PC-3 (cell line): Measurements from ENCODE around the gene SPHK2. TPM values are rescaled to one million over a fixed set of nuclear protein-coding genes. Genes with fewer than 3 reads are reported as not detected.

Experiments
- ATAC-seq: fragments of 200-7000 bp; cut with Tn5 transposase; 2 replicates; pipeline ENCODE4 v1.9.1; 2020; ENCODE audit warnings: mild to moderate bottlenecking, moderate library complexity
- BruUV-seq: library from RNA; stranded (reverse); fragments of 400-500 nt; replicated peaks from 2 replicates; lab custom pipeline; 2021; lab: Mats Ljungman, UMichigan
- CTCF ChIA-PET: fragments of 300-600 bp; sonication (Branson Sonifier 250); formaldehyde crosslinking; loops from one replicate; lab custom pipeline; 2022; ENCODE audit warnings: antibody characterized with exemption; lab: Charles Lee
- POLR2A ChIA-PET: fragments of 300-600 bp; sonication (Branson Sonifier 250); formaldehyde crosslinking; loops from one replicate; lab custom pipeline; 2022; ENCODE audit warnings: antibody characterized with exemption; ENCODE audit not compliant: unreplicated experiment; lab: Charles Lee
- DNase-seq: peaks from one replicate; pipeline ENCODE4 v3.0.0-alpha.2; 2015
- H2AFZ ChIP-seq: fragments of 300-600 bp; sonication (generic); 2 replicates; pipeline ENCODE4 v1.6.0; 2016; ENCODE audit warnings: antibody characterized with exemption, low read length
- H3F3A ChIP-seq: fragments of 300-600 bp; sonication (generic); one replicate; pipeline ENCODE4 v1.6.0; 2017; ENCODE audit warnings: antibody characterized with exemption, low read length, control low read depth, mild to moderate bottlenecking; ENCODE audit not compliant: unreplicated experiment
- H3K27ac ChIP-seq: fragments of 300-600 bp; sonication (generic); 2 replicates; pipeline ENCODE4 v1.5.1; 2016; ENCODE audit warnings: mild to moderate bottlenecking, low read length
- H3K27me3 ChIP-seq: fragments of 300-600 bp; sonication (generic); 2 replicates; pipeline ENCODE4 v1.6.1; 2016; ENCODE audit warnings: low read length, mixed read lengths
- H3K36me3 ChIP-seq: fragments of 300-600 bp; sonication (generic); 2 replicates; pipeline ENCODE4 v1.6.1; 2016; ENCODE audit warnings: low read depth, mixed run types, low read length, mixed read lengths
- H3K4me1 ChIP-seq: fragments of 300-600 bp; sonication (generic); 2 replicates; pipeline ENCODE4 v1.5.1; 2016; ENCODE audit warnings: low read length; ENCODE audit not compliant: insufficient read depth
- H3K4me2 ChIP-seq: fragments of 300-600 bp; sonication (generic); 2 replicates; pipeline ENCODE4 v1.6.0; 2016; ENCODE audit warnings: low read length
- H3K4me3 ChIP-seq: fragments of 300-600 bp; sonication (generic); 2 replicates; pipeline ENCODE4 v1.5.1; 2016; ENCODE audit warnings: mild to moderate bottlenecking, low read length, mixed read lengths
- H3K79me2 ChIP-seq: fragments of 300-600 bp; sonication (generic); 2 replicates; pipeline ENCODE4 v1.6.1; 2017; ENCODE audit warnings: low read length, mixed read lengths
- H3K9ac ChIP-seq: fragments of 300-600 bp; sonication (generic); 2 replicates; pipeline ENCODE4 v1.6.0; 2016; ENCODE audit warnings: mild to moderate bottlenecking, low read length
- H3K9me2 ChIP-seq: fragments of 300-600 bp; sonication (generic); replicated peaks from 2 replicates; pipeline ENCODE4 v1.6.1; 2016; ENCODE audit warnings: mixed run types, low read length, mixed read lengths
- H3K9me3 ChIP-seq: fragments of 300-600 bp; sonication (generic); 2 replicates; pipeline ENCODE4 v1.6.1; 2016; ENCODE audit warnings: low read length, mixed read lengths
- H4K20me1 ChIP-seq: fragments of 300-600 bp; sonication (generic); 2 replicates; pipeline ENCODE4 v1.6.1; 2016; ENCODE audit warnings: low read length, mixed read lengths
- EZH2 ChIP-seq: fragments of 300-600 bp; sonication (generic); IDR thresholded peaks from one replicate; pipeline ENCODE4 v1.6.1; 2017; ENCODE audit warnings: antibody characterized with exemption, mild to moderate bottlenecking, low read length; ENCODE audit not compliant: unreplicated experiment
- EZH2phosphoT487 ChIP-seq: fragments of 300-600 bp; sonication (generic); IDR thresholded peaks from 2 replicates; pipeline ENCODE4 v1.6.1; 2018; ENCODE audit warnings: mild to moderate bottlenecking, antibody characterized with exemption, low read length, borderline replicate concordance
- intact Hi-C: fragments of 100-400 bp; cut with micrococcal nuclease; formaldehyde crosslinking; loops from 2 replicates; pipeline ENCODE4 v1.9.0; 2023
- total RNA-seq: library from RNA; depleted of rRNA; stranded (reverse); fragments of >200 nt; gene quantifications from 2 replicates; pipeline ENCODE4 v1.2.3, GENCODE V29; 2014
- TF ChIP-seq, protein P1 (sequence below): fragments of 300-600 bp; sonication (generic); conservative IDR thresholded peaks from 2 replicates; pipeline ENCODE4 v1.5.1; 2017; ENCODE audit warnings: antibody characterized with exemption, low read depth, mild to moderate bottlenecking, low read length

SPHK2 gene
- total RNA-seq, 1 experiment from 2014 or later, result 8.5 TPM

DNA sequence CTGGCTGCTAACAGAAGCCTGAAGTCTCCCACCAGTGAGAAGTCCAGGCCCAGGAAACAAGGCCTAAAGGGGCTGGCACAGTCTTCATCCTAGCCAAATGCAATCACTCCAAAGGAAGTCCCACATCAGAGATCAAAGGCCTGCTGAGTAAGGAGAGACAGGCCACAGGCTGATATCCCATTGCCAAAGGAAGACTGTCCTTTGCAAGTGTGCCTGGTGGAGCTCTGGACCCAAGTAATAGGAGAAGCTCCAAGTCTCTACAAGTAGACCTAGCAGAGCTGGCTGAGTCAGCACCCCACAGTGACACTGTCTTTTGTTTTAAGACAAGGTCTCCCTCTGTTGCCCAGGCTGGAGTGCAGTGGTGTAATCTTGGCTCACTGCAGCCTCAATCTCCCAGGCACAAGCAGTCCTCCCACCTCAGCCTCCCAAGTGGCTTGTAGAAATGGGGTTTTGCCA, 13.4 kb downstream of the SPHK2 start:
- POLR2A ChIA-PET, result interaction anchor here (0.7 kb wide), 1 partner anchor 13 kb away, joined by 5 read pairs; the partner anchor contains the start of gene SPHK2
- CTCF ChIA-PET, result no interaction called here

DNA sequence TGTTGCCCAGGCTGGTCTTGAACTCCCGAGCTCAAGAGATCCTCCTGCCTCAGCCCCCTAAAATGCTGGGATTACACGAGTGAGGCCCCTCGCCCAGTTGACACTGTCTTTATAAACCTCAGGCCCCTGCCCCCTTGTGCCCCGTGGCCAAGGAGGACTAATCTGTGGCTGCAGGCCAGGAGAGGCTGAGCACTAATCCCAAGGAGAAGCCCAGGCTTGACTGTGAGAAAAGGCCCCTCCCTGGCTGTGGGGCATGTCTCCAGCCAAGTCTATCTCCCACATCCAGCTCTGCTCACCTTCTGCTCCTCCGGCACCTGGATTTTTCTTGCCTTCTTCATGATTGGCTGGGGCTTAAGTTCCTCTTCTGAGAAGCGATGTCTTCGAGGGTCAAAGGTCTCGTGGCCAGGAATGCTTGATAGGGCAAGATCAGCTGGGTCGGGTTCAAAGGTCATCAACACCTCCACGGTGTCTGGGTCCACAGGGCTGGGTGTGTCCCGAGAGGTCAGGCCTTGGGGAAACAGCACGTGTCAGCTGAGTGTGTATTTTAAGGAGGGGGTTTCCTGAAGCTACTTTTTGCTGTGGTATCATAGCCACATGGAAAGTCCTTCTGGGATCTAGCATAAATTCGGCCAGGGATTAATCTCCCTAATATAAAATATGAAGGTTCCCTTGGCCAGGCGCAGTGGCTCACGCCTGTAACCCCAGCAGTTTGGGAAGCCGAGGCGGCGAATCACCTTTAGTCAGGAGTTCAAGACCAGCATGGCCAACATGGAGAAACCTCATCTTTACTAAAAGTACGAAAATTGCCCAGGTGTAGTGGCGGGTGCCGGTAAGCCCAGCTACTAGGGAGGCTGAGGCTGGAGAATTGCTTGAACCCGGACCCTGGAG, 14.1 kb downstream of the SPHK2 start:
- Histone ChIP-seq H3K4me3 (no peak overlapping the region), H3K27ac (no peak overlapping the region), H3K9me2 (no peaks in the 10 kb centered on the region), H3K79me2 (no peaks in the 10 kb centered on the region), H3K9ac (no peak overlapping the region), H3K36me3 (no peaks in the 10 kb centered on the region), H2AFZ (no peak overlapping the region), H3K4me1 (peaks cover 24% of the 10 kb centered on the region), H3K9me3 (no peaks in the 10 kb centered on the region), H4K20me1 (no peaks in the 10 kb centered on the region), H3K4me2 (no peak overlapping the region; the same call in 1 of the 2 replicates), H3F3A (peaks cover 3% of the 10 kb centered on the region), H3K27me3 (no peaks in the 10 kb centered on the region)
- ChIA-PET POLR2A (interaction anchor here (0.7 kb wide), 1 partner anchor 14 kb away, joined by 5 read pairs; the partner anchor contains the start of gene SPHK2), CTCF (no interaction called here)
- TF ChIP-seq, protein P1, sequence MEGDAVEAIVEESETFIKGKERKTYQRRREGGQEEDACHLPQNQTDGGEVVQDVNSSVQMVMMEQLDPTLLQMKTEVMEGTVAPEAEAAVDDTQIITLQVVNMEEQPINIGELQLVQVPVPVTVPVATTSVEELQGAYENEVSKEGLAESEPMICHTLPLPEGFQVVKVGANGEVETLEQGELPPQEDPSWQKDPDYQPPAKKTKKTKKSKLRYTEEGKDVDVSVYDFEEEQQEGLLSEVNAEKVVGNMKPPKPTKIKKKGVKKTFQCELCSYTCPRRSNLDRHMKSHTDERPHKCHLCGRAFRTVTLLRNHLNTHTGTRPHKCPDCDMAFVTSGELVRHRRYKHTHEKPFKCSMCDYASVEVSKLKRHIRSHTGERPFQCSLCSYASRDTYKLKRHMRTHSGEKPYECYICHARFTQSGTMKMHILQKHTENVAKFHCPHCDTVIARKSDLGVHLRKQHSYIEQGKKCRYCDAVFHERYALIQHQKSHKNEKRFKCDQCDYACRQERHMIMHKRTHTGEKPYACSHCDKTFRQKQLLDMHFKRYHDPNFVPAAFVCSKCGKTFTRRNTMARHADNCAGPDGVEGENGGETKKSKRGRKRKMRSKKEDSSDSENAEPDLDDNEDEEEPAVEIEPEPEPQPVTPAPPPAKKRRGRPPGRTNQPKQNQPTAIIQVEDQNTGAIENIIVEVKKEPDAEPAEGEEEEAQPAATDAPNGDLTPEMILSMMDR, result no peak
- no peak for TF ChIP-seq EZH2phosphoT487
- no peak for TF ChIP-seq EZH2
- intact Hi-C loops, result no loop called here
- BruUV-seq, result no TSS peak
- ATAC-seq (no peak), DNase-seq (no peak)

More for the DNA sequence above, 13.4 kb downstream of the SPHK2 start:
- no peaks in the 10 kb centered on the region for H3K9me2 ChIP-seq
- TF ChIP-seq EZH2 (no peak), EZH2phosphoT487 (no peak)
- TF ChIP-seq, protein P1, result no peak
- no peak for DNase-seq
- H3K4me1 ChIP-seq, result peaks cover 21% of the 10 kb centered on the region
- H3F3A ChIP-seq, result peaks cover 3% of the 10 kb centered on the region
- H3K27ac ChIP-seq, result no peak overlapping the region
- no TSS peak for BruUV-seq
- no peaks in the 10 kb centered on the region for H3K79me2 ChIP-seq
- H3K27me3 ChIP-seq, result no peaks in the 10 kb centered on the region
- no peak overlapping the region for H3K4me3 ChIP-seq
- H3K4me2 ChIP-seq, result no peak overlapping the region
- no peak for ATAC-seq
- H2AFZ ChIP-seq, result no peak overlapping the region
- intact Hi-C loops, result no loop called here
- no peaks in the 10 kb centered on the region for H4K20me1 ChIP-seq
- H3K9me3 ChIP-seq, result no peaks in the 10 kb centered on the region
- no peak overlapping the region for H3K9ac ChIP-seq
- H3K36me3 ChIP-seq, result no peaks in the 10 kb centered on the region

DNA sequence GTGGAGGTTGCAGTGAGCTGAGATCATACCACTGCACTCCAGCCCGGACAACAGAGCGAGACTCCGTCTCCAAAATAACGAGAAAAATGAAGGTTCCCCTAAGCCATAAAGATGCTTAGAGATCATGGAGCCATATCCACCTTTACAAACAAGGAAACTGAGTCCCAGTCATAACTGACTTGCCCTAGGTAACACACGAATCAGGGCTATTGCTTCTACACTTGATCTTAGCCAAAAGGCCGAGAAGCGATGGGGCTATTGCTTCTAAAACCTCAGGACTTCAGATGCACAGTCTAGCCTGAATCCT, 14.7 kb downstream of the SPHK2 start:
- Histone ChIP-seq H3K4me1 (peaks cover 24% of the 10 kb centered on the region), H4K20me1 (no peaks in the 10 kb centered on the region), H3F3A (peaks cover 3% of the 10 kb centered on the region), H3K4me3 (peak overlapping the region; percentile 7; the same call in 1 of the 2 replicates), H3K4me2 (peak overlapping the region; percentile 96), H3K27me3 (no peaks in the 10 kb centered on the region), H3K36me3 (no peaks in the 10 kb centered on the region), H3K9me3 (no peaks in the 10 kb centered on the region), H3K9ac (no peak overlapping the region), H2AFZ (0 out of 2 replicates have a peak overlapping the region, but pooled peaks have one; percentile 33), H3K79me2 (no peaks in the 10 kb centered on the region), H3K27ac (no peak overlapping the region), H3K9me2 (no peaks in the 10 kb centered on the region)
- no peak for TF ChIP-seq EZH2
- no peak for TF ChIP-seq EZH2phosphoT487
- TF ChIP-seq, protein P1, result no peak
- POLR2A ChIA-PET, result interaction anchor here (0.7 kb wide), 1 partner anchor 87 kb away, joined by 4 read pairs; no protein-coding TSS in a partner anchor
- no peak for ATAC-seq
- no TSS peak for BruUV-seq
- DNase-seq, result no peak
- intact Hi-C loops, result no loop called here
- CTCF ChIA-PET, result no interaction called here
